ENCODE measurements around the gene ATN1.

ATN1 gene

GRCh38 chr12:6915789-6916285 is 11.9 kb upstream of the ATN1 start:
- Histone ChIP-seq H3K36me3 (ENCODE audit: insufficient read depth) (no peaks in the 10 kb centered on the region), H3K4me2 (no peak overlapping the region), H3K27ac (no peak overlapping the region), H3K79me2 (ENCODE audit: insufficient read depth, low read depth) (no peaks in the 10 kb centered on the region), H2AFZ (ENCODE audit: low read depth) (no peak overlapping the region), H3K4me1 (ENCODE audit: low read depth, poor library complexity, severe bottlenecking) (peaks cover 11% of the 10 kb centered on the region), H3K4me3 (IDR thresholded peaks at IDR 0.05; ENCODE audit: insufficient read depth, low read depth, low read length) (no peak overlapping the region), H3K27me3 (ENCODE audit: insufficient read depth, low read depth) (peaks cover 11% of the 10 kb centered on the region; the same call in 1 of the 2 replicates), H3K9ac (no peak overlapping the region), H4K20me1 (ENCODE audit: insufficient read depth) (no peaks in the 10 kb centered on the region)
- no peak for TF ChIP-seq CTCF (conservative IDR thresholded peaks at IDR 0.05; ENCODE audit: low read depth, low read length)

- Histone ChIP-seq H3K79me2 (ENCODE audit: insufficient read depth, low read depth) (no peaks in the 10 kb centered on the region), H3K27ac (no peak overlapping the region), H3K9ac (no peak overlapping the region), H3K4me1 (ENCODE audit: low read depth, poor library complexity, severe bottlenecking) (peaks cover 14% of the 10 kb centered on the region), H3K4me3 (IDR thresholded peaks at IDR 0.05; ENCODE audit: insufficient read depth, low read depth, low read length) (no peak overlapping the region), H3K27me3 (ENCODE audit: insufficient read depth, low read depth) (peaks cover 4% of the 10 kb centered on the region; the same call in 1 of the 2 replicates), H2AFZ (ENCODE audit: low read depth) (no peak overlapping the region), H4K20me1 (ENCODE audit: insufficient read depth) (no peaks in the 10 kb centered on the region), H3K36me3 (ENCODE audit: insufficient read depth) (no peaks in the 10 kb centered on the region), H3K4me2 (no peak overlapping the region)
- no peak for TF ChIP-seq CTCF (conservative IDR thresholded peaks at IDR 0.05; ENCODE audit: low read depth, low read length)
Observed at GRCh38 chr12:6916426-6917200, 11.1 kb upstream of the ATN1 start.

- Histone ChIP-seq H3K79me2 (ENCODE audit: insufficient read depth, low read depth) (no peaks in the 10 kb centered on the region), H3K4me2 (no peak overlapping the region), H3K4me1 (ENCODE audit: low read depth, poor library complexity, severe bottlenecking) (peaks cover 23% of the 10 kb centered on the region), H4K20me1 (ENCODE audit: insufficient read depth) (no peaks in the 10 kb centered on the region), H3K36me3 (ENCODE audit: insufficient read depth) (no peaks in the 10 kb centered on the region), H3K9ac (no peak overlapping the region), H3K27ac (no peak overlapping the region), H3K27me3 (ENCODE audit: insufficient read depth, low read depth) (peaks cover 3% of the 10 kb centered on the region; the same call in 1 of the 2 replicates), H3K4me3 (IDR thresholded peaks at IDR 0.05; ENCODE audit: insufficient read depth, low read depth, low read length) (no peak overlapping the region), H2AFZ (ENCODE audit: low read depth) (no peak overlapping the region)
- no peak for TF ChIP-seq CTCF (conservative IDR thresholded peaks at IDR 0.05; ENCODE audit: low read depth, low read length)
Observed at GRCh38 chr12:6917491-6918231, 10.1 kb upstream of the ATN1 start.

- Histone ChIP-seq H3K4me1 (ENCODE audit: low read depth, poor library complexity, severe bottlenecking) (peaks cover 22% of the 10 kb centered on the region), H3K4me2 (no peak overlapping the region), H2AFZ (ENCODE audit: low read depth) (no peak overlapping the region), H3K79me2 (ENCODE audit: insufficient read depth, low read depth) (no peaks in the 10 kb centered on the region), H3K4me3 (IDR thresholded peaks at IDR 0.05; ENCODE audit: insufficient read depth, low read depth, low read length) (no peak overlapping the region), H3K36me3 (ENCODE audit: insufficient read depth) (no peaks in the 10 kb centered on the region), H3K9ac (no peak overlapping the region), H3K27me3 (ENCODE audit: insufficient read depth, low read depth) (peaks cover 3% of the 10 kb centered on the region; the same call in 1 of the 2 replicates), H3K27ac (no peak overlapping the region), H4K20me1 (ENCODE audit: insufficient read depth) (no peaks in the 10 kb centered on the region)
- no peak for TF ChIP-seq CTCF (conservative IDR thresholded peaks at IDR 0.05; ENCODE audit: low read depth, low read length)
Observed at GRCh38 chr12:6919588-6919987, 8.2 kb upstream of the ATN1 start.

Measured in KMS-11 (cell line).